ENCODE results near the gene PIEZO2.

The PIEZO2 gene

GRCh38 chr18:11146238-11146946, 3.0 kb downstream of the PIEZO2 start:
- no peak overlapping the region for H3K4me3 ChIP-seq (ENCODE audit: low read depth, low read length)
- peaks cover 6% of the 10 kb centered on the region for H3K4me1 ChIP-seq (ENCODE audit: control insufficient read depth, insufficient read depth, low read length)
- no peaks in the 10 kb centered on the region for H3K9me3 ChIP-seq (ENCODE audit: control insufficient read depth, insufficient read depth, low read depth, low read length)
- ChIA-PET POLR2A (no interaction called here), CTCF (interaction anchor here (0.5 to 1.5 kb wide), 6 partner anchors 9 to 586 kb away, joined by 3 to 5 read pairs (median 4); no protein-coding TSS in a partner anchor)
- H3K27ac ChIP-seq (ENCODE audit: extremely low read depth, low read depth, low read length), result no peak overlapping the region
- H3K36me3 ChIP-seq (ENCODE audit: control insufficient read depth in 2 of 2, insufficient read depth in 1 of 2, low read length in 2 of 2), result no peaks in the 10 kb centered on the region
- TF ChIP-seq ZIC2 (tag by site-specific recombination; IDR thresholded peaks at IDR 0.05) (peak; percentile 75; the same call in 1 of the 2 replicates), ZNF214 (tag by site-specific recombination; IDR thresholded peaks at IDR 0.05; ENCODE audit: borderline replicate concordance) (no peak), ZNF449 (tag by site-specific recombination; IDR thresholded peaks at IDR 0.05) (peak; percentile 71; the same call in 1 of the 2 replicates)

- Histone ChIP-seq H3K36me3 (ENCODE audit: control insufficient read depth in 2 of 2, insufficient read depth in 1 of 2, low read length in 2 of 2) (no peaks in the 10 kb centered on the region), H3K4me1 (ENCODE audit: control insufficient read depth, insufficient read depth, low read length) (peaks cover 6% of the 10 kb centered on the region), H3K27ac (ENCODE audit: extremely low read depth, low read depth, low read length) (no peak overlapping the region), H3K4me3 (ENCODE audit: low read depth, low read length) (no peak overlapping the region), H3K9me3 (ENCODE audit: control insufficient read depth, insufficient read depth, low read depth, low read length) (no peaks in the 10 kb centered on the region)
- ChIA-PET POLR2A (no interaction called here), CTCF (interaction anchor here (0.5 to 1.5 kb wide), 6 partner anchors 8 to 587 kb away, joined by 3 to 4 read pairs (median 4); no protein-coding TSS in a partner anchor)
- TF ChIP-seq SP7 (tag by site-specific recombination; IDR thresholded peaks at IDR 0.05), result no peak
- peak; percentile 83; the same call in 1 of the 2 replicates for TF ChIP-seq SCRT1 (tag by site-specific recombination; IDR thresholded peaks at IDR 0.05; ENCODE audit: borderline replicate concordance)
- TF ChIP-seq SCRT2 (tag by site-specific recombination; IDR thresholded peaks at IDR 0.05), result peak; percentile 88
Measured at GRCh38 chr18:11145413-11146191, 3.8 kb downstream of the PIEZO2 start.

GRCh38 chr18:11137400-11137799, 12.0 kb downstream of the PIEZO2 start:
- ChIA-PET CTCF (interaction anchor here (0.7 to 3.4 kb wide), 2 partner anchors 17 to 401 kb away, joined by 3 to 10 read pairs; no protein-coding TSS in a partner anchor), POLR2A (no interaction called here)
- no peaks in the 10 kb centered on the region for H3K36me3 ChIP-seq (ENCODE audit: control insufficient read depth in 2 of 2, insufficient read depth in 1 of 2, low read length in 2 of 2)
- TF ChIP-seq ZSCAN4 (tag by site-specific recombination; IDR thresholded peaks at IDR 0.05) (no peak), ZNF560 (tag by site-specific recombination; IDR thresholded peaks at IDR 0.05; ENCODE audit: borderline replicate concordance) (no peak), ZNF621 (tag by site-specific recombination; IDR thresholded peaks at IDR 0.05) (no peak), MZF1 (tag by site-specific recombination; IDR thresholded peaks at IDR 0.05; ENCODE audit: borderline replicate concordance) (no peak), ZNF558 (tag by site-specific recombination; IDR thresholded peaks at IDR 0.05) (no peak), ZBTB44 (tag by site-specific recombination; IDR thresholded peaks at IDR 0.05) (no peak), ZNF280D (tag by site-specific recombination; IDR thresholded peaks at IDR 0.05) (no peak), ZNF26 (tag by site-specific recombination; IDR thresholded peaks at IDR 0.05) (no peak), ZNF350 (tag by site-specific recombination; IDR thresholded peaks at IDR 0.05) (no peak), HOXA7 (CRISPR knock-in tag; IDR thresholded peaks at IDR 0.05; ENCODE audit: borderline replicate concordance) (no peak)
- no peak overlapping the region for H3K4me3 ChIP-seq (ENCODE audit: low read depth, low read length)
- no peaks in the 10 kb centered on the region for H3K9me3 ChIP-seq (ENCODE audit: control insufficient read depth, insufficient read depth, low read depth, low read length)
- no peak overlapping the region for H3K27ac ChIP-seq (ENCODE audit: extremely low read depth, low read depth, low read length)
- H3K4me1 ChIP-seq (ENCODE audit: control insufficient read depth, insufficient read depth, low read length), result no peaks in the 10 kb centered on the region
